ENCODE measurements around the gene FBXO3. TPM values are rescaled to one million over a fixed set of nuclear protein-coding genes. Genes with fewer than 3 reads are reported as not detected.

The FBXO3 gene
- total and polyA plus RNA-seq, 9 of the 15 experiments (the other 6 are each of a cell fraction or from before 2014, with no cell fraction given), result 11.6 to 59.3 (median 29.2) TPM

DNA sequence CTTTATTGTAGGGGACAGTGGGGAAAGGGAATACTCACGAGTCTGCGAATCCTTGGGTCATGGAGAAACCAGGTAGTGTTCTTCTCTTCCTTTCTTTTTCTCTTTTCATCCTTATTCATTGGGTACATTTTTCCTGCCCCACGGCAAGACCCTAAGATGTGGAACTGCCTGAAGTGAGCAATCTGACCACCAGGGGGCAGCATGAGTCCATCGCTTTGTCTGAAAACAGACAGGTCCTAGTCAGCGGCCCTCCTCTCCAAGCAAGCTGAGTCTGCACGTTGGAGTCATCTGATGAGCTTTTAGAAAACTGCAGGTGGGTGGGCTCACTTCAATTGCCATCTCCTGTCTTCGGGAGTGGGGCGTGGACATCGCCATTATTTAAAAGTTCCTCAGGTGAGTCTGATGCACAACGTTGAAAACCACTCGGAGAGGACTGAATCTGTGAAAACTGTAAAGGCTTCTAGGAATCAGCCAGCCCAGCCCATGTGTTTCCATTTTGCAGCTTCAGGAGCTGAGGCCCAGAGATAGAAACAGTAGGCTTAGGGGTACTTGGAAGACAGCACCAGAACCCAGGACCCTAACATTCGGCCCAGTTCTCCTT lies 34.0 kb upstream of the FBXO3 start:
- ChIA-PET POLR2A (interaction anchor here (0.6 to 2.0 kb wide), 5 partner anchors 8 to 625 kb away, joined by 3 to 6 read pairs (median 3); no protein-coding TSS in a partner anchor), CTCF (ENCODE audit: low intra/inter-chr PET ratio) (interaction anchor here (0.8 to 1.4 kb wide), 7 partner anchors 21 to 551 kb away, joined by 3 to 13 read pairs (median 5); no protein-coding TSS in a partner anchor)
- no peak overlapping the region for H3K4me2 ChIP-seq (ENCODE audit: insufficient read depth, low read length)
- H3K79me2 ChIP-seq (ENCODE audit: control insufficient read depth, insufficient read depth, low read length), result no peaks in the 10 kb centered on the region
- no peaks in the 10 kb centered on the region for H3K9me1 ChIP-seq (ENCODE audit: control insufficient read depth, insufficient read depth, low read length)
- WGBS (ENCODE audit: insufficient coverage, low coverage, missing lambda C conversion rate), result 10% methylated on average over 11 of the region's 12 CpGs
- no TSS peak for BruUV-seq (replicated peaks)
- H3K9me3 ChIP-seq (replicated peaks; ENCODE audit: control insufficient read depth, insufficient read depth, low read depth, low read length), result no peaks in the 10 kb centered on the region
- peak overlapping the region; percentile 57; the same call in 1 of the 2 replicates for H2AFZ ChIP-seq (ENCODE audit: low read depth, low read length)
- 0 out of 2 replicates have a peak, but pooled peaks cover 3% of the 10 kb centered on the region for H4K20me1 ChIP-seq (replicated peaks; ENCODE audit: control insufficient read depth, insufficient read depth, low read length)
- peak; percentile 99 for FAIRE-seq
- H3K27me3 ChIP-seq (ENCODE audit: control insufficient read depth in 2 of 2, insufficient read depth in 2 of 2, low read length in 2 of 2), result peaks cover 9% of the 10 kb centered on the region in 2 experiments; a peak in 4 of 5 replicates
- peak; percentile 79 to 90 (median 80) for DNase-seq (ENCODE audit: extremely low read depth in 1 of 4, low spot score in 3 of 4)
- no peak overlapping the region for H3K27ac ChIP-seq (ENCODE audit: extremely low read depth, low read depth, low read length)
- H3K4me3 ChIP-seq, result no peak overlapping the region
- H3K9ac ChIP-seq (ENCODE audit: insufficient read depth in 1 of 2, low read depth in 2 of 2, low read length in 2 of 2), result no peak overlapping the region
- in situ Hi-C loops (cut with MboI), result loop anchor here (25.0 kb wide), 1 partner anchor 679 kb away; no protein-coding TSS in a partner anchor
- H3K36me3 ChIP-seq (ENCODE audit: control insufficient read depth, insufficient read depth, low read length), result no peaks in the 10 kb centered on the region
- peak; percentile 99 for ATAC-seq
- intact Hi-C loops (cut with micrococcal nuclease), result loop anchor here (1.0 to 10.0 kb wide), 3 partner anchors 21 to 550 kb away; partner anchors contain the start of gene ABTB2
- H3K4me1 ChIP-seq (replicated peaks in 1 of 2; ENCODE audit: control insufficient read depth in 2 of 2, insufficient read depth in 2 of 2, low read length in 2 of 2), result no peaks in the 10 kb centered on the region
- no peak for TF ChIP-seq RBM14 (IDR thresholded peaks at IDR 0.05; ENCODE audit: borderline replicate concordance, insufficient read depth, low read depth, low read length)
- TF ChIP-seq BCOR (IDR thresholded peaks at IDR 0.05), result no peak
- TF ChIP-seq CC2D1A (IDR thresholded peaks at IDR 0.05), result 0 out of 2 replicates have a peak, but pooled peaks have one; percentile 50
- TF ChIP-seq ZSCAN29 (IDR thresholded peaks at IDR 0.05), result no peak
- TF ChIP-seq RBM22 (IDR thresholded peaks at IDR 0.05; ENCODE audit: low read depth, low read length, poor library complexity, severe bottlenecking), result no peak
- TF ChIP-seq BDP1 (IDR thresholded peaks at IDR 0.05; ENCODE audit: insufficient read depth, insufficient read length), result no peak
- TF ChIP-seq, protein P1, sequence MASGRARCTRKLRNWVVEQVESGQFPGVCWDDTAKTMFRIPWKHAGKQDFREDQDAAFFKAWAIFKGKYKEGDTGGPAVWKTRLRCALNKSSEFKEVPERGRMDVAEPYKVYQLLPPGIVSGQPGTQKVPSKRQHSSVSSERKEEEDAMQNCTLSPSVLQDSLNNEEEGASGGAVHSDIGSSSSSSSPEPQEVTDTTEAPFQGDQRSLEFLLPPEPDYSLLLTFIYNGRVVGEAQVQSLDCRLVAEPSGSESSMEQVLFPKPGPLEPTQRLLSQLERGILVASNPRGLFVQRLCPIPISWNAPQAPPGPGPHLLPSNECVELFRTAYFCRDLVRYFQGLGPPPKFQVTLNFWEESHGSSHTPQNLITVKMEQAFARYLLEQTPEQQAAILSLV (tag; IDR thresholded peaks at IDR 0.05), result no peak
- TF ChIP-seq, protein P2, sequence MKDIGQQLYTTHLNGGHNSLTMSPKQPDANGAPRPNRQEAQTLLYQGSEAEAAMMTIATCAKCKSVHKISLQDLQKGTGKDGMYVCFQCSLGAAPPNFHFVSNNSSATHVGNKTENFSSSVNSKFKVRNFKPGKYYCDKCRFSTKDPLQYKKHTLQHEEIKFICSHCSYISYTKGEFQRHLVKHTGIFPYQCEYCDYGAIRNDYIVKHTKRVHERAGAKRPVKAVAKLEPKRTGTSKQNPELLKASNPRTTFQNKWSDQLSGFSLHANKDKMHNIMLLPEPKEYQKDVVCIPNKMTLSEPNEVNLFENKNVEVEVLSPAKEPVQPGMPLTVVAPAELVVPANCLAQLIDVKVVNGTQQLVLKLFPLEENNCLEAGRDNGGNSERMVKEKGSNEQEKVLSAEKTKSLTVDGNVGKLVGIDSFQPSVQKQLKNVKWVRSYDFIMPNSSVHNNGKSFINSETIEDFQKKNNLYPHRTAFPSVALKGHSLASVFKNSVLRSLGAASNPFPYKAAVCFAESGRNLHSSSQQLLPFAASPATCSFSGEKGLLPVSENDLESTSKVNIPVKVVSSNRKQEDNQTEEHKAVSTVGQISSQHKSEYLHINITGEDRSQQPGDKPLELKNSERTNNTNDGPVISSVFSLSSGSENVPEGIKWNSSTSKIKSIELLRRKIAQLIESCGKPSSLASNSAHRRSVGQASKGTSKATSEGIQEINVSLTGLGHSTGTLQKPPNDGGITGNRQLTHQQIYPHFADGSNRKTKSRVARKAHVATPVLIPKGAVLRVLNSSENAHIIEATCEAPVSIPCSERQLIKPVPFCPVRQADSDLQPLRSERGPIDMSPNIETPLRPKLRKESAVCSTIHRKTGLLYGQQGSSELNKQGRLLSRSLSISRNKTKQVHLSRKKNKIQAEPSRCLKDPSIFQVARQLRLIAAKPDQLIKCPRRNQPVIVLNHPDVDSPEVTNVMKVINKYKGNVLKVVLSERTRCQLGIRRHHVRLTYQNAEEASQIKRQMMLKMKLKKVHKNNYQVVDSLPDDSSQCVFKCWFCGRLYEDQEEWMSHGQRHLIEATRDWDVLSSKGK (CRISPR knock-in tag; IDR thresholded peaks at IDR 0.05), result no peak
- no peak for TF ChIP-seq BRCA1 (IDR thresholded peaks at IDR 0.05)
- no peak for TF ChIP-seq BRCA1 (CRISPR knock-in tag; IDR thresholded peaks at IDR 0.05)
- TF ChIP-seq, protein P3, sequence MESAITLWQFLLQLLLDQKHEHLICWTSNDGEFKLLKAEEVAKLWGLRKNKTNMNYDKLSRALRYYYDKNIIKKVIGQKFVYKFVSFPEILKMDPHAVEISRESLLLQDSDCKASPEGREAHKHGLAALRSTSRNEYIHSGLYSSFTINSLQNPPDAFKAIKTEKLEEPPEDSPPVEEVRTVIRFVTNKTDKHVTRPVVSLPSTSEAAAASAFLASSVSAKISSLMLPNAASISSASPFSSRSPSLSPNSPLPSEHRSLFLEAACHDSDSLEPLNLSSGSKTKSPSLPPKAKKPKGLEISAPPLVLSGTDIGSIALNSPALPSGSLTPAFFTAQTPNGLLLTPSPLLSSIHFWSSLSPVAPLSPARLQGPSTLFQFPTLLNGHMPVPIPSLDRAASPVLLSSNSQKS (CRISPR knock-in tag; IDR thresholded peaks at IDR 0.05), result no peak
- no peak for TF ChIP-seq ZNF23 (CRISPR knock-in tag; IDR thresholded peaks at IDR 0.05)
- no peak for TF ChIP-seq SMARCE1 (IDR thresholded peaks at IDR 0.05)
- no peak for TF ChIP-seq KDM4B (IDR thresholded peaks at IDR 0.05; ENCODE audit: borderline replicate concordance in 2 of 2, low read depth in 1 of 2)
- no peak for TF ChIP-seq FOSL1 (tag; conservative IDR thresholded peaks at IDR 0.05)
- TF ChIP-seq ZNF696 (CRISPR knock-in tag; conservative IDR thresholded peaks at IDR 0.05), result no peak
- TF ChIP-seq ZNF830 (CRISPR knock-in tag; IDR thresholded peaks at IDR 0.05), result no peak
- TF ChIP-seq, protein P4, sequence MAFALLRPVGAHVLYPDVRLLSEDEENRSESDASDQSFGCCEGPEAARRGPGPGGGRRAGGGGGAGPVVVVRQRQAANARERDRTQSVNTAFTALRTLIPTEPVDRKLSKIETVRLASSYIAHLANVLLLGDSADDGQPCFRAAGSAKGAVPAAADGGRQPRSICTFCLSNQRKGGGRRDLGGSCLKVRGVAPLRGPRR (CRISPR knock-in tag; IDR thresholded peaks at IDR 0.05), result no peak
